WTC11 (cell line): ENCODE data around the gene CTNNA3. TPM values are rescaled to one million over a fixed set of nuclear protein-coding genes. Genes with fewer than 3 reads are reported as not detected.

Experiments used
- ATAC-seq: fragments of 200-7000 bp; cut with Tn5 transposase; 2 replicates; pipeline ENCODE4 v1.10.0; 2021; ENCODE audit warnings: mild to moderate bottlenecking, moderate library complexity
- CTCF ChIA-PET: fragments of 300-600 bp; sonication (Branson Sonifier 250); formaldehyde crosslinking; loops from one replicate; lab custom pipeline; 2021; ENCODE audit warnings: antibody characterized with exemption; lab: Charles Lee
- POLR2A ChIA-PET: fragments of 350-600 bp; sonication (Branson Sonifier 250); formaldehyde crosslinking; loops from one replicate; lab custom pipeline; 2021; ENCODE audit warnings: antibody characterized with exemption; lab: Charles Lee
- DNase-seq: peaks from one replicate; pipeline ENCODE4 v3.0.0; 2021; ENCODE audit warnings: low spot score
- H3K27ac Mint-ChIP-seq: 2 replicates; pipeline ENCODE4 v1.8.0; 2021; ENCODE audit warnings: mixed read lengths
- H3K27me3 Mint-ChIP-seq: 2 replicates; pipeline ENCODE4 v1.8.0; 2021; ENCODE audit warnings: low read depth, mild to moderate bottlenecking, moderate library complexity, mixed read lengths
- H3K36me3 Mint-ChIP-seq: 2 replicates; pipeline ENCODE4 v1.8.0; 2021; ENCODE audit warnings: mixed read lengths
- H3K4me1 Mint-ChIP-seq: 2 replicates; pipeline ENCODE4 v1.8.0; 2022; ENCODE audit warnings: mixed read lengths
- H3K4me3 Mint-ChIP-seq: 2 replicates; pipeline ENCODE4 v1.8.0; 2021; ENCODE audit warnings: mild to moderate bottlenecking, moderate library complexity, mixed read lengths
- H3K9me3 Mint-ChIP-seq: 2 replicates; pipeline ENCODE4 v1.8.0; 2021; ENCODE audit warnings: mixed read lengths
- CREM ChIP-seq: sonication (generic); formaldehyde crosslinking; IDR thresholded peaks from 2 replicates; pipeline ENCODE4 v1.8.1; 2022; ENCODE audit warnings: mild to moderate bottlenecking, missing genetic modification reagents, moderate library complexity
- EMX1 ChIP-seq: fragments of 250-450 bp; sonication (Bioruptor Pico); IDR thresholded peaks from 2 replicates; pipeline ENCODE4 v1.8.0; 2021; ENCODE audit warnings: mild to moderate bottlenecking
- GTF2I ChIP-seq: fragments of 250-450 bp; sonication (Bioruptor Pico); conservative IDR thresholded peaks from 2 replicates; pipeline ENCODE4 v1.4.0; 2021; ENCODE audit warnings: mild to moderate bottlenecking
- MXD4 ChIP-seq: fragments of 250-450 bp; sonication (Bioruptor Pico); IDR thresholded peaks from 2 replicates; pipeline ENCODE4 v1.8.0; 2021; ENCODE audit warnings: mild to moderate bottlenecking, moderate library complexity, borderline replicate concordance
- NFE2L1 ChIP-seq: sonication (generic); formaldehyde crosslinking; IDR thresholded peaks from 2 replicates; pipeline ENCODE4 v1.8.1; 2023; ENCODE audit warnings: missing genetic modification reagents
- NR2C2 ChIP-seq: sonication (generic); formaldehyde crosslinking; IDR thresholded peaks from 2 replicates; pipeline ENCODE4 v1.8.0; 2022; ENCODE audit warnings: mild to moderate bottlenecking, missing genetic modification reagents
- SP1 ChIP-seq: sonication (generic); formaldehyde crosslinking; conservative IDR thresholded peaks from 2 replicates; pipeline ENCODE4 v1.8.1; 2022; ENCODE audit warnings: missing genetic modification reagents
- ZNF232 ChIP-seq: sonication (generic); formaldehyde crosslinking; IDR thresholded peaks from 2 replicates; pipeline ENCODE4 v1.8.0; 2022; ENCODE audit warnings: mild to moderate bottlenecking, missing genetic modification reagents
- total RNA-seq: library from RNA; stranded (reverse); gene quantifications from 3 replicates; pipeline ENCODE4 v1.2.3, GENCODE V29; 2021
- TF ChIP-seq, protein P1 (sequence below): fragments of 200-600 bp; IDR thresholded peaks from 2 replicates; pipeline ENCODE4 v1.8.0; 2022; ENCODE audit warnings: antibody characterized with exemption
- TF ChIP-seq, protein P2 (sequence below): sonication (generic); formaldehyde crosslinking; IDR thresholded peaks from 2 replicates; pipeline ENCODE4 v1.8.1; 2023; ENCODE audit warnings: mild to moderate bottlenecking, missing genetic modification reagents
- TF ChIP-seq, protein P3 (sequence below): sonication (generic); formaldehyde crosslinking; IDR thresholded peaks from 2 replicates; pipeline ENCODE4 v1.8.0; 2022; ENCODE audit warnings: mild to moderate bottlenecking, missing genetic modification reagents
- TF ChIP-seq, protein P4 (sequence below): sonication (generic); formaldehyde crosslinking; IDR thresholded peaks from 2 replicates; pipeline ENCODE4 v1.8.1; 2022; ENCODE audit warnings: low read depth, mild to moderate bottlenecking, moderate library complexity, missing genetic modification reagents, borderline replicate concordance
- TF ChIP-seq, protein P5 (sequence below): sonication (generic); formaldehyde crosslinking; IDR thresholded peaks from 2 replicates; pipeline ENCODE4 v1.8.1; 2023; ENCODE audit warnings: mild to moderate bottlenecking, moderate library complexity, missing genetic modification reagents
- TF ChIP-seq, protein P6 (sequence below): sonication (generic); formaldehyde crosslinking; IDR thresholded peaks from 2 replicates; pipeline ENCODE4 v1.8.1; 2023; ENCODE audit warnings: mild to moderate bottlenecking, missing genetic modification reagents, moderate library complexity
- TF ChIP-seq, protein P7 (sequence below): fragments of 250-450 bp; sonication (Bioruptor Pico); IDR thresholded peaks from 2 replicates; pipeline ENCODE4 v1.9.0; 2021; ENCODE audit warnings: moderate library complexity, mild to moderate bottlenecking, inconsistent platforms, borderline replicate concordance
- TF ChIP-seq, protein P8 (sequence below): sonication (generic); formaldehyde crosslinking; IDR thresholded peaks from 2 replicates; pipeline ENCODE4 v1.8.1; 2022; ENCODE audit warnings: missing genetic modification reagents, borderline replicate concordance

The CTNNA3 gene
- total RNA-seq, 1 experiment from 2014 or later = 6.1 TPM

DNA sequence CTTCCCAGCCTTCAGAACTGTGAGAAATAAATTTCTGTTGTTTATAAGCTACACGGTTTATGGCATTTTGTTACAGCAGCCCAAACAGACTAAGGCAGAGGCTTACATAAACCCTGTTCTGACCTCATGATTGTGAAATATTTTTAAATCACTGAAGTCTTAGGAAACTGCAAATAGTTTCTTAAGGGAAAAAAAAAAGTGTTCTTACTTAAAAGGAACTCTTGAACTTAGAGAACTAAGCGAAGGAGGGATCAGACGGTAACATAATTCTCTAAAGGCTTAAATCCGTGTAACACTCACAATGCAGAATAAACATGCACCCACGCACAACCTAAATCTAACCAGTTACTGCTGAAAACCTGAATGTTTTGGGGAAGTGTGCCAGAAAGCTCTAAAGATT is 1519.2 kb downstream of the CTNNA3 start (continued):
- TF ChIP-seq, protein P1, sequence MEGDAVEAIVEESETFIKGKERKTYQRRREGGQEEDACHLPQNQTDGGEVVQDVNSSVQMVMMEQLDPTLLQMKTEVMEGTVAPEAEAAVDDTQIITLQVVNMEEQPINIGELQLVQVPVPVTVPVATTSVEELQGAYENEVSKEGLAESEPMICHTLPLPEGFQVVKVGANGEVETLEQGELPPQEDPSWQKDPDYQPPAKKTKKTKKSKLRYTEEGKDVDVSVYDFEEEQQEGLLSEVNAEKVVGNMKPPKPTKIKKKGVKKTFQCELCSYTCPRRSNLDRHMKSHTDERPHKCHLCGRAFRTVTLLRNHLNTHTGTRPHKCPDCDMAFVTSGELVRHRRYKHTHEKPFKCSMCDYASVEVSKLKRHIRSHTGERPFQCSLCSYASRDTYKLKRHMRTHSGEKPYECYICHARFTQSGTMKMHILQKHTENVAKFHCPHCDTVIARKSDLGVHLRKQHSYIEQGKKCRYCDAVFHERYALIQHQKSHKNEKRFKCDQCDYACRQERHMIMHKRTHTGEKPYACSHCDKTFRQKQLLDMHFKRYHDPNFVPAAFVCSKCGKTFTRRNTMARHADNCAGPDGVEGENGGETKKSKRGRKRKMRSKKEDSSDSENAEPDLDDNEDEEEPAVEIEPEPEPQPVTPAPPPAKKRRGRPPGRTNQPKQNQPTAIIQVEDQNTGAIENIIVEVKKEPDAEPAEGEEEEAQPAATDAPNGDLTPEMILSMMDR = no peak
- TF ChIP-seq SP1 (no peak), EMX1 (no peak)

DNA sequence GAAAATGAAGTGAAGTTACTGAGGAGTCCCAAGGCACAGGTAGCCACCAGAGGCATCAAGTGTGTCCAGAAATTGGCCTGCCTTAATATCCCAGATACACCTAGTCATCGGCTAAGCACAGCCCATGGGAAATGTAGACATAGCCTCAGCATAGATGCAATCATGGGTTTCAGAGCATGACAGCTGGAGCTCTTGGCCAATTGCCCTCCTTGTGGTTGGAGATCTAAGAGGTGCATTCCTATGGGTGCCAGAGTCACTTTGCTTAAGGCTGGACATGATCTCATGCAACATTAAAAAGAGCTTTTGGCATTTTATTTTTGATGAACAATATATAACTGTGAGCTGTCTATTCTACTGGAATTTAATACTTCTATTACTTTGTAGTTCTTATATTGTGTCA is 1528.2 kb downstream of the CTNNA3 start:
- H3K4me1 Mint-ChIP-seq = no peaks in the 10 kb centered on the region
- H3K27ac Mint-ChIP-seq = no peak overlapping the region
- H3K36me3 Mint-ChIP-seq = peaks cover 3% of the 10 kb centered on the region; the same call in 1 of the 2 replicates
- no peaks in the 10 kb centered on the region for H3K27me3 Mint-ChIP-seq
- no peak overlapping the region for H3K4me3 Mint-ChIP-seq
- ChIA-PET CTCF (no interaction called here), POLR2A (no interaction called here)
- peaks cover 20% of the 10 kb centered on the region for H3K9me3 Mint-ChIP-seq
- ATAC-seq = no peak
- no peak for TF ChIP-seq ZNF232 (CRISPR knock-in tag)
- TF ChIP-seq, protein P2, sequence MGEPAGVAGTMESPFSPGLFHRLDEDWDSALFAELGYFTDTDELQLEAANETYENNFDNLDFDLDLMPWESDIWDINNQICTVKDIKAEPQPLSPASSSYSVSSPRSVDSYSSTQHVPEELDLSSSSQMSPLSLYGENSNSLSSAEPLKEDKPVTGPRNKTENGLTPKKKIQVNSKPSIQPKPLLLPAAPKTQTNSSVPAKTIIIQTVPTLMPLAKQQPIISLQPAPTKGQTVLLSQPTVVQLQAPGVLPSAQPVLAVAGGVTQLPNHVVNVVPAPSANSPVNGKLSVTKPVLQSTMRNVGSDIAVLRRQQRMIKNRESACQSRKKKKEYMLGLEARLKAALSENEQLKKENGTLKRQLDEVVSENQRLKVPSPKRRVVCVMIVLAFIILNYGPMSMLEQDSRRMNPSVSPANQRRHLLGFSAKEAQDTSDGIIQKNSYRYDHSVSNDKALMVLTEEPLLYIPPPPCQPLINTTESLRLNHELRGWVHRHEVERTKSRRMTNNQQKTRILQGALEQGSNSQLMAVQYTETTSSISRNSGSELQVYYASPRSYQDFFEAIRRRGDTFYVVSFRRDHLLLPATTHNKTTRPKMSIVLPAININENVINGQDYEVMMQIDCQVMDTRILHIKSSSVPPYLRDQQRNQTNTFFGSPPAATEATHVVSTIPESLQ (CRISPR knock-in tag) = no peak
- TF ChIP-seq, all 79 proteins: peak for 0
- DNase-seq = no peak

DNA sequence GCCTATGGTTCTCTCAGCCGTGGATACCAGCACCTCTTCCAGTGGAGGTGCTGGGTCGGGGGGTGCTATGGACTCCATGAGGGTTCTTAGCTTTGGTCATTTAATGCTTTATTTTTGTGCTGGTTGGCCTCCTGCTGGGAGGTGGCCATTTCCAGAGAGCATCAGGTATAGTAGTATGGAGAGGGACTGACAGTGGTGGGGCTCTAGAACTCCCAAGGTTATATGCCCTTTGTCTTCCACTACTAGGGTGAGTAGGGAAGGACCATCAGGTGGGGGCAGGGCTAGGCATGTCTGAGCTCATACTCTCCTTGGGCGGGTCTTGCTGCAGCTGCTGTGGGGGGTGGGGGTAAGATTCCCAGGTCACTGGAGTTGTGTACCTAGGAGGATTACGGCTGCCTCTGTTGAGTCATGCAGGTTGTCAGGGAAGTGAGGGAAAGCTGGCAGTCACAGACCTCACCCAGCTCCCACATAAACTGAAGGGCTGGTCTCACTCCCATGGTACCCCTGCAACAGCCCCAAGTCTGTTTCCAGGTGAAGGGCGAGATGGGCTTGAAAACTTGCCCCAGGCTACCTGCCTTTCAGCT is 1533.3 kb downstream of the CTNNA3 start:
- no peak for TF ChIP-seq ZNF232 (CRISPR knock-in tag)
- TF ChIP-seq NFE2L1 (CRISPR knock-in tag) = no peak
- no peak overlapping the region for H3K4me3 Mint-ChIP-seq
- H3K27me3 Mint-ChIP-seq = no peaks in the 10 kb centered on the region
- ChIA-PET POLR2A (no interaction called here), CTCF (no interaction called here)
- peaks cover 21% of the 10 kb centered on the region for H3K9me3 Mint-ChIP-seq
- DNase-seq = no peak
- ATAC-seq = no peak
- H3K36me3 Mint-ChIP-seq = peaks cover 9% of the 10 kb centered on the region
- peaks cover 28% of the 10 kb centered on the region for H3K4me1 Mint-ChIP-seq
- H3K27ac Mint-ChIP-seq = no peak overlapping the region

DNA sequence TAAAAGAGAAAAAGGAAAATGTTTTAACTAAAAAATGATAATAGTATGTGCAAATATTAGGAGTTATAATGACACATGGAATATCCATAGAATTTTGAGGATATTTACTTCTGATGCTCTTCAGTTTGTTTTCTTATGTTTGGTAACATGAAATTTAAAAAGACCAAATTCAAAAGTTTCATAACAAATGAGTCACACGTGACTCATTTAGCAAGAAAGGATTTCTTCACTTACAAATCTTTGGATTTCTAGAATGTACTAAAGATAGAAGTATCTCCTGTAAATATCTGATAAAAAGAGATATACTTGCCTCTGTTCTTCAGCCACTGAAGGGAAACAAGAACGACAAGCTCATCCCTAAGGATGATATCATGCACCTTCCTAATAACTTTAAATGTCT is 1544.6 kb downstream of the CTNNA3 start:
- DNase-seq = no peak
- no peak for ATAC-seq
- POLR2A ChIA-PET = no interaction called here
- Mint-ChIP-seq H3K27ac (no peak overlapping the region), H3K36me3 (no peaks in the 10 kb centered on the region), H3K9me3 (peaks cover 5% of the 10 kb centered on the region; the same call in 1 of the 2 replicates), H3K4me1 (no peaks in the 10 kb centered on the region), H3K4me3 (no peak overlapping the region), H3K27me3 (no peaks in the 10 kb centered on the region)
- CTCF ChIA-PET = no interaction called here
- TF ChIP-seq, protein P3, sequence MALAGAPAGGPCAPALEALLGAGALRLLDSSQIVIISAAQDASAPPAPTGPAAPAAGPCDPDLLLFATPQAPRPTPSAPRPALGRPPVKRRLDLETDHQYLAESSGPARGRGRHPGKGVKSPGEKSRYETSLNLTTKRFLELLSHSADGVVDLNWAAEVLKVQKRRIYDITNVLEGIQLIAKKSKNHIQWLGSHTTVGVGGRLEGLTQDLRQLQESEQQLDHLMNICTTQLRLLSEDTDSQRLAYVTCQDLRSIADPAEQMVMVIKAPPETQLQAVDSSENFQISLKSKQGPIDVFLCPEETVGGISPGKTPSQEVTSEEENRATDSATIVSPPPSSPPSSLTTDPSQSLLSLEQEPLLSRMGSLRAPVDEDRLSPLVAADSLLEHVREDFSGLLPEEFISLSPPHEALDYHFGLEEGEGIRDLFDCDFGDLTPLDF (CRISPR knock-in tag) = no peak
- TF ChIP-seq, protein P4, sequence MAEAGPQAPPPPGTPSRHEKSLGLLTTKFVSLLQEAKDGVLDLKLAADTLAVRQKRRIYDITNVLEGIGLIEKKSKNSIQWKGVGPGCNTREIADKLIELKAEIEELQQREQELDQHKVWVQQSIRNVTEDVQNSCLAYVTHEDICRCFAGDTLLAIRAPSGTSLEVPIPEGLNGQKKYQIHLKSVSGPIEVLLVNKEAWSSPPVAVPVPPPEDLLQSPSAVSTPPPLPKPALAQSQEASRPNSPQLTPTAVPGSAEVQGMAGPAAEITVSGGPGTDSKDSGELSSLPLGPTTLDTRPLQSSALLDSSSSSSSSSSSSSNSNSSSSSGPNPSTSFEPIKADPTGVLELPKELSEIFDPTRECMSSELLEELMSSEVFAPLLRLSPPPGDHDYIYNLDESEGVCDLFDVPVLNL = no peak
- no peak for TF ChIP-seq ZNF232 (CRISPR knock-in tag)
- TF ChIP-seq, protein P5, sequence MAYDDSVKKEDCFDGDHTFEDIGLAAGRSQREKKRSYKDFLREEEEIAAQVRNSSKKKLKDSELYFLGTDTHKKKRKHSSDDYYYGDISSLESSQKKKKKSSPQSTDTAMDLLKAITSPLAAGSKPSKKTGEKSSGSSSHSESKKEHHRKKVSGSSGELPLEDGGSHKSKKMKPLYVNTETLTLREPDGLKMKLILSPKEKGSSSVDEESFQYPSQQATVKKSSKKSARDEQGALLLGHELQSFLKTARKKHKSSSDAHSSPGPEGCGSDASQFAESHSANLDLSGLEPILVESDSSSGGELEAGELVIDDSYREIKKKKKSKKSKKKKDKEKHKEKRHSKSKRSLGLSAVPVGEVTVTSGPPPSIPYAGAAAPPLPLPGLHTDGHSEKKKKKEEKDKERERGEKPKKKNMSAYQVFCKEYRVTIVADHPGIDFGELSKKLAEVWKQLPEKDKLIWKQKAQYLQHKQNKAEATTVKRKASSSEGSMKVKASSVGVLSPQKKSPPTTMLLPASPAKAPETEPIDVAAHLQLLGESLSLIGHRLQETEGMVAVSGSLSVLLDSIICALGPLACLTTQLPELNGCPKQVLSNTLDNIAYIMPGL (CRISPR knock-in tag) = no peak
- TF ChIP-seq CREM = no peak
- no peak for TF ChIP-seq NR2C2
- TF ChIP-seq, protein P6, sequence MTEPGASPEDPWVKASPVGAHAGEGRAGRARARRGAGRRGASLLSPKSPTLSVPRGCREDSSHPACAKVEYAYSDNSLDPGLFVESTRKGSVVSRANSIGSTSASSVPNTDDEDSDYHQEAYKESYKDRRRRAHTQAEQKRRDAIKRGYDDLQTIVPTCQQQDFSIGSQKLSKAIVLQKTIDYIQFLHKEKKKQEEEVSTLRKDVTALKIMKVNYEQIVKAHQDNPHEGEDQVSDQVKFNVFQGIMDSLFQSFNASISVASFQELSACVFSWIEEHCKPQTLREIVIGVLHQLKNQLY (CRISPR knock-in tag) = no peak
- TF ChIP-seq, protein P7, sequence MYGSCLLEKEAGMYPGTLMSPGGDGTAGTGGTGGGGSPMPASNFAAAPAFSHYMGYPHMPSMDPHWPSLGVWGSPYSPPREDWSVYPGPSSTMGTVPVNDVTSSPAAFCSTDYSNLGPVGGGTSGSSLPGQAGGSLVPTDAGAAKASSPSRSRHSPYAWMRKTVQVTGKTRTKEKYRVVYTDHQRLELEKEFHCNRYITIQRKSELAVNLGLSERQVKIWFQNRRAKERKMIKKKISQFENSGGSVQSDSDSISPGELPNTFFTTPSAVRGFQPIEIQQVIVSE = no peak
- TF ChIP-seq GTF2I (CRISPR knock-in tag) = no peak
- TF ChIP-seq, protein P8, sequence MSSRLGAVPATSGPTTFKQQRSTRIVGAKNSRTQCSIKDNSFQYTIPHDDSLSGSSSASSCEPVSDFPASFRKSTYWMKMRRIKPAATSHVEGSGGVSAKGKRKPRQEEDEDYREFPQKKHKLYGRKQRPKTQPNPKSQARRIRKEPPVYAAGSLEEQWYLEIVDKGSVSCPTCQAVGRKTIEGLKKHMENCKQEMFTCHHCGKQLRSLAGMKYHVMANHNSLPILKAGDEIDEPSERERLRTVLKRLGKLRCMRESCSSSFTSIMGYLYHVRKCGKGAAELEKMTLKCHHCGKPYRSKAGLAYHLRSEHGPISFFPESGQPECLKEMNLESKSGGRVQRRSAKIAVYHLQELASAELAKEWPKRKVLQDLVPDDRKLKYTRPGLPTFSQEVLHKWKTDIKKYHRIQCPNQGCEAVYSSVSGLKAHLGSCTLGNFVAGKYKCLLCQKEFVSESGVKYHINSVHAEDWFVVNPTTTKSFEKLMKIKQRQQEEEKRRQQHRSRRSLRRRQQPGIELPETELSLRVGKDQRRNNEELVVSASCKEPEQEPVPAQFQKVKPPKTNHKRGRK (CRISPR knock-in tag) = no peak
- TF ChIP-seq MXD4 = no peak
